ENCODE data around the gene SUPV3L1. TPM values are rescaled to one million over a fixed set of nuclear protein-coding genes. Genes with fewer than 3 reads are reported as not detected.
A peak's percentile ranks its signal among the peaks of the same experiment; 100 is the strongest.

Gene SUPV3L1
- total RNA-seq, 1 donor from 2014 or later, result 41.2 TPM

DNA sequence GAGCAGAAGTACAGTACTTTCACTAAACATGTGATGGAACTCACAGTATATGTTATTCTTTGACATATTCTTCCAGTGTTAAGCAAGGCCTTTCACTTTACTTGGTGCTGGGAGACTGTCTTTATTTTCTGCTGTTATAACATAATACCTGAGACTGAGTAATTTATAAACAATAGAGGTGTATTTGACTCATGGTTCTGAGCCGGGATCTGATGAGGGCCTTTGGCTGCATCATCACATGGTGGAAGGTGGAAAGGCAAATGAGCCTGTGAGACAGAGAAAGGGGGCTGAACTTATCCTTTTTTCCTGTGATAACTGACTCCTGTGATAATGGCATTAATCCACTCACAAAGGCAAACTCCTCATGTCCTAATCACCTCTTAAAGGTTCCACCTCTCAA, 1.4 kb downstream of the SUPV3L1 start:
- Histone ChIP-seq H3K4me3 (ENCODE audit: low read depth, low read length) (peak overlapping the region; percentile 92), H3K36me3 (ENCODE audit: control insufficient read depth, insufficient read depth, low read length) (no peaks in the 10 kb centered on the region), H3K27me3 (ENCODE audit: control insufficient read depth, insufficient read depth, low read length) (no peaks in the 10 kb centered on the region)
- TF ChIP-seq, protein P1, sequence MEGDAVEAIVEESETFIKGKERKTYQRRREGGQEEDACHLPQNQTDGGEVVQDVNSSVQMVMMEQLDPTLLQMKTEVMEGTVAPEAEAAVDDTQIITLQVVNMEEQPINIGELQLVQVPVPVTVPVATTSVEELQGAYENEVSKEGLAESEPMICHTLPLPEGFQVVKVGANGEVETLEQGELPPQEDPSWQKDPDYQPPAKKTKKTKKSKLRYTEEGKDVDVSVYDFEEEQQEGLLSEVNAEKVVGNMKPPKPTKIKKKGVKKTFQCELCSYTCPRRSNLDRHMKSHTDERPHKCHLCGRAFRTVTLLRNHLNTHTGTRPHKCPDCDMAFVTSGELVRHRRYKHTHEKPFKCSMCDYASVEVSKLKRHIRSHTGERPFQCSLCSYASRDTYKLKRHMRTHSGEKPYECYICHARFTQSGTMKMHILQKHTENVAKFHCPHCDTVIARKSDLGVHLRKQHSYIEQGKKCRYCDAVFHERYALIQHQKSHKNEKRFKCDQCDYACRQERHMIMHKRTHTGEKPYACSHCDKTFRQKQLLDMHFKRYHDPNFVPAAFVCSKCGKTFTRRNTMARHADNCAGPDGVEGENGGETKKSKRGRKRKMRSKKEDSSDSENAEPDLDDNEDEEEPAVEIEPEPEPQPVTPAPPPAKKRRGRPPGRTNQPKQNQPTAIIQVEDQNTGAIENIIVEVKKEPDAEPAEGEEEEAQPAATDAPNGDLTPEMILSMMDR (IDR thresholded peaks at IDR 0.05; ENCODE audit: insufficient read depth, low read length, poor library complexity, severe bottlenecking), result no peak
- no peak for DNase-seq (ENCODE audit: low read depth)

DNA sequence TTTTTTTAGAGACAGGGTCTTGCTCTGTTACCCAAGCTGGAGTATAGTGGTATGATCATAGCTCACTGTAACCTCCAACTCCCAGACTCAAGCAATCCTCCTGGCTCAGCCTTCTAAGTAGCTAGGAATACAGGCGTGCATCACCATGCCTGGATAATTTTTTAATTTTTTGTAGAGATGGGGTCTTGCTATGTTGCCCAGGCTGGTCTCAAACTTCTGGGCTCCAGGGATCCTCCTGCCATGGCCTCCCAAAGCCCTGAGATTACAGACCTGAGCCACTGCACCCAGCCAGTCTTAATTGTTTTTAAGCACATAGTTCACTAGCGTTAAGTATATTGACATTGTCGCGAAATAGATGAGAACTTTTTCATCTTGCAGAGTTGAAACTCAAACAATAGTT, 2.0 kb downstream of the SUPV3L1 start:
- TF ChIP-seq, protein P1 (IDR thresholded peaks at IDR 0.05; ENCODE audit: insufficient read depth, low read length, poor library complexity, severe bottlenecking), result no peak
- Histone ChIP-seq H3K27me3 (ENCODE audit: control insufficient read depth, insufficient read depth, low read length) (no peaks in the 10 kb centered on the region), H3K4me3 (ENCODE audit: low read depth, low read length) (no peak overlapping the region), H3K36me3 (ENCODE audit: control insufficient read depth, insufficient read depth, low read length) (no peaks in the 10 kb centered on the region)
- DNase-seq (ENCODE audit: low read depth), result no peak

DNA sequence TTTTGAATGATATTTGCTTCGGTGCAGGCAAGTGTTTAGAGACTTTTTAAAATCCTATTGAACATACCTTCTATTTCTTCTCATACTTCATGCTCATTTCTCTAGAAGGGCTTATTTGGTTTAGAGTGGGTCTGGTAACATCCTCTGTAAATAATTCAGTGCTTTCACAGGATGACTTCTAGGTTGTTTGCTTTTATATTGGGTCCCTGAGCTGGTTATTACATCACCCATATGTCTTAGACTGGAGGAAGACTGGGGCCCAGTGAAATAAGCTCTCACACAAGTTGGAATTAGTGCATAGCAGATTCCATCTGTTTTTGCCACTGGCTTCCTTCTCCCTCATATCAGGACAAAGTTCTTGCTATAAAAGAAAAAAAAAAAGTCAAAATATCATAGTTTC, 6.5 kb downstream of the SUPV3L1 start:
- Histone ChIP-seq H3K36me3 (ENCODE audit: control insufficient read depth, insufficient read depth, low read length) (no peaks in the 10 kb centered on the region), H3K27me3 (ENCODE audit: control insufficient read depth, insufficient read depth, low read length) (no peaks in the 10 kb centered on the region), H3K4me3 (ENCODE audit: low read depth, low read length) (no peak overlapping the region)
- no peak for DNase-seq (ENCODE audit: low read depth)
- TF ChIP-seq, protein P1 (IDR thresholded peaks at IDR 0.05; ENCODE audit: insufficient read depth, low read length, poor library complexity, severe bottlenecking), result no peak

DNA sequence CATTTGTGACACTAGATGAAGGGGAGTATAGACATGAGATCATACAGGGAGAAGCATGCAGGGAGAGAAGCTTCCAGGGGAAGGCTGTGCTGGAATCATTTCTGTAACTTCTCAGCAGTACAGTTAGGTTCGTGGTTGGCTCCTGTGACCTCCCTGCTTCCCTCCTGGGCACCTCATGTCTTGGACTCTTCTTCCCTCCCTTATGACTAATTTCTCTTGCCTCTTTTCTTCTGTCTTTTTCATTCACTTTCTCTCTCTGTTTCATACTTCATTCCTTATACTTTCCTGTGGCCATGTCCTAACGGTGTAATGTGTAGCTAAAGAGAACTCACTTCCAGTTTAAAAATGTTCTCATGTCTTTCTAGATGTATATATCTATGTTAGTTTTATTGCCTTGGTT, 21.0 kb downstream of the SUPV3L1 start:
- Histone ChIP-seq H3K4me3 (ENCODE audit: low read depth, low read length) (no peak overlapping the region), H3K36me3 (ENCODE audit: control insufficient read depth, insufficient read depth, low read length) (no peaks in the 10 kb centered on the region), H3K27me3 (ENCODE audit: control insufficient read depth, insufficient read depth, low read length) (no peaks in the 10 kb centered on the region)
- TF ChIP-seq, protein P1 (IDR thresholded peaks at IDR 0.05; ENCODE audit: insufficient read depth, low read length, poor library complexity, severe bottlenecking), result no peak
- no peak for DNase-seq (ENCODE audit: low read depth)

DNA sequence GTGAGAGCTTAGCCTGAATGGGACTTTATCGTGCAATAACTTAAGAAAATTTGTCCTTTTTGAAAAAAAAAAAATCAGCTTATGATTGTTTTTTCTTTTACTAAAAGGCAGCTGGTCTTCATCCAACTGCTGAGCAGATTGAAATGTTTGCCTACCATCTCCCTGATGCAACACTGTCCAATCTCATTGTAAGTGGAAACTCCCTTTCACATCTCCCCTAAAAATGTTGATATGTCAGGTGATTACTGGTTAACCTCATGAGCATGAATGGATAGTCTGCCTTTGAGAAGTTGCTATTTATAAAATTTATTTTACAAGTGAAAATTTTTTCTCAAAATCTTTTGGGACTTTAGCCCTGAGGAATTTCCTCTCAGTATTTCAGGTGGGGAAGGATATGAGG, 22.3 kb downstream of the SUPV3L1 start:
- H3K27me3 ChIP-seq (ENCODE audit: control insufficient read depth, insufficient read depth, low read length), result no peaks in the 10 kb centered on the region
- TF ChIP-seq, protein P1 (IDR thresholded peaks at IDR 0.05; ENCODE audit: insufficient read depth, low read length, poor library complexity, severe bottlenecking), result no peak
- DNase-seq (ENCODE audit: low read depth), result no peak
- no peak overlapping the region for H3K4me3 ChIP-seq (ENCODE audit: low read depth, low read length)
- no peaks in the 10 kb centered on the region for H3K36me3 ChIP-seq (ENCODE audit: control insufficient read depth, insufficient read depth, low read length)

DNA sequence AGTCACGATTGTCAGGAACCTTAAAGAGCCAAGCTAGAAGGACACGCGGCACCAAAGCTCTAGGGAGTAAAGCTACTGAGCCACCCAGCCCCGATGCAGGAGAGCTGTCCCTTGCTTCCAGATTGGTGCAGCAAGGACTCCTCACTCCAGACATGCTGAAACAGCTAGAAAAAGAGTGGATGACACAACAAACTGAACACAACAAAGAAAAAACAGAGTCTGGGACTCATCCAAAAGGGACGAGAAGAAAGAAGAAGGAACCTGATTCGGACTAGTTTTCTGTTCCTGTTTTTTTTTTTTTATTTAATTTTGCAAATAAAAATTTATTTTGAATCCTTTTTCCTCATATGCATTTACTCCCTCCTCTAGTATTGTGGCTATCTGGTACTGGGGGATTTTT, 28.7 kb downstream of the SUPV3L1 start:
- no peak for DNase-seq (ENCODE audit: low read depth)
- Histone ChIP-seq H3K36me3 (ENCODE audit: control insufficient read depth, insufficient read depth, low read length) (peaks cover 1% of the 10 kb centered on the region), H3K27me3 (ENCODE audit: control insufficient read depth, insufficient read depth, low read length) (no peaks in the 10 kb centered on the region), H3K4me3 (ENCODE audit: low read depth, low read length) (no peak overlapping the region)
- TF ChIP-seq, protein P1 (IDR thresholded peaks at IDR 0.05; ENCODE audit: insufficient read depth, low read length, poor library complexity, severe bottlenecking), result no peak
